DMS53 treated with DMSO at 0.1 percent for 48 hours (cell line): Measurements from ENCODE around the gene SYT7.

ENCODE experiments used
- DNase-seq: peaks from one replicate; lab custom pipeline; 2025; ENCODE audit not compliant: unreplicated experiment; lab: John Stamatoyannopoulos, UW

SYT7 gene

GRCh38 chr11:61555051-61555969 is 25.6 kb downstream of the SYT7 start:
- DNase-seq, result no peak

GRCh38 chr11:61554172-61554988 is 26.5 kb downstream of the SYT7 start:
- no peak for DNase-seq

- peak; percentile 91 for DNase-seq
Observed at GRCh38 chr11:61553373-61554171, 27.3 kb downstream of the SYT7 start.

- no peak for DNase-seq
Observed at GRCh38 chr11:61552108-61552635, 28.7 kb downstream of the SYT7 start.

- no peak for DNase-seq
Observed at GRCh38 chr11:61551634-61552033, 29.2 kb downstream of the SYT7 start.

- DNase-seq, result no peak
Observed at GRCh38 chr11:61550665-61551227, 30.1 kb downstream of the SYT7 start.

GRCh38 chr11:61549662-61550568 is 31.0 kb downstream of the SYT7 start:
- no peak for DNase-seq

- no peak for DNase-seq
Observed at GRCh38 chr11:61549177-61549576, 31.7 kb downstream of the SYT7 start.

- DNase-seq, result no peak
Observed at GRCh38 chr11:61547246-61547645, 33.6 kb downstream of the SYT7 start.

- no peak for DNase-seq
Observed at GRCh38 chr11:61546663-61547062, 34.2 kb downstream of the SYT7 start.

GRCh38 chr11:61545921-61546320 is 35.0 kb downstream of the SYT7 start:
- DNase-seq, result no peak

- peak; percentile 6 for DNase-seq
Observed at GRCh38 chr11:61545341-61545740, 35.5 kb downstream of the SYT7 start.

GRCh38 chr11:61544466-61544865 is 36.4 kb downstream of the SYT7 start:
- DNase-seq, result no peak

GRCh38 chr11:61543606-61544306 is 37.1 kb downstream of the SYT7 start:
- no peak for DNase-seq

- no peak for DNase-seq
Observed at GRCh38 chr11:61542705-61543104, 38.2 kb downstream of the SYT7 start.

GRCh38 chr11:61542024-61542461 is 38.8 kb downstream of the SYT7 start:
- DNase-seq, result no peak

GRCh38 chr11:61541598-61541997 is 39.3 kb downstream of the SYT7 start:
- peak; percentile 51 for DNase-seq

- DNase-seq, result no peak
Observed at GRCh38 chr11:61540528-61540927, 40.3 kb downstream of the SYT7 start.

GRCh38 chr11:61539831-61540357 is 41.0 kb downstream of the SYT7 start:
- DNase-seq, result no peak
